SHP77 (cell line): ENCODE results near the gene SFI1.
A peak's percentile ranks its signal among the peaks of the same experiment; 100 is the strongest.

Source experiments
- DNase-seq, 2 experiments: peaks; one replicate each; lab custom pipeline; 2025; lab: John Stamatoyannopoulos, UW

Gene SFI1

DNA sequence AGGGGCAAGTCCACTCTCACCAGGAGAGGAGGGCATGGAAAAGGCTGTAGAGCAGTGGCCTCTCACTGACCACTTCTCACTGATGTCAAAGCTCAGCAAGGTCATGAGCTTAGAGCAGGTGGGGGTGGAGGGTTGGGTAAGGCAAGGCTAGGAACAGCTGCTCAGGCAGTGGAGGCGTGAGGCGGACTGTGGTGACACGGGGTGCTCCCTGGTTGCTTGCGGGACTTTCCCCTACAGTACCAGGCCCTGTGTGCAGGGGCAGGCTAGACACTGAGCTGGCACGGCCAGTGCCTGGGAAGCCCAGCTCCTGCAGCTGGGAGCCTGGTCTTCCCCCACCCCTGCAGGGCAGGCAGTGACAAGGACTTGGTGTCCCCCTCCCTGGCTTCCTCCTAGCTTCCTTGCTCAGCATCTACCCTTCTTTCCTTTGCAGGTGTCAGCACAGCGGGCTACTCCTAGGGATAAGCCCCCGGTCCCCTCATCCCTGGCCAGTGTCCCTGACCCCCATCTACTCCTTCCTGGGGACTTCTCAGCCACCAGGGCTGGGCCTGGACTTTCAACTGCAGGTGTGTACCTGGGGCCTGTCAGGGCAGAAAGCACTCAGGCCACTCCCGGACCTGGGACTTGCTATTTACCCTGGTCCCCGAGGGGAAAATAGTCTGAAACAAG, 120.1 kb downstream of the SFI1 start:
- DNase-seq: no peak

DNA sequence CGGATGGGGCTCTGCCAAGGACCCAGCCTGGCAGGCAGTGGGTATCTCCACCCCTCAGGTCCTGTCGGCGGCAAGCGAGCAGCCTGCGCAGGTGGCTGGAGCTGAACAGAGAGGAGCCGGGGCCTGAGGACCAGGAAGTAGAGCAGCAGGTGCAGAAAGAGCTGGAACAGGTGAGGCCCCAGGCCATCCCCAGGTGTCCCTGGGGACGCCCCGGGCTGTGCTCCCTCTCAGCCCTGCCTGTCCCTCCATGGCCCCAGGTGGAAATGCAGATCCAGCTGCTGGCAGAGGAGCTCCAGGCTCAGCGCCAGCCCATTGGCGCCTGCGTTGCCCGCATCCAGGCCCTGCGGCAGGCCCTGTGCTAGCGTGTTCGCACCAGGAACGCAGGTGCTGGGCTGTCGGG, 121.7 kb downstream of the SFI1 start:
- DNase-seq: peak in 1 of 2 experiments; percentile 53

DNA sequence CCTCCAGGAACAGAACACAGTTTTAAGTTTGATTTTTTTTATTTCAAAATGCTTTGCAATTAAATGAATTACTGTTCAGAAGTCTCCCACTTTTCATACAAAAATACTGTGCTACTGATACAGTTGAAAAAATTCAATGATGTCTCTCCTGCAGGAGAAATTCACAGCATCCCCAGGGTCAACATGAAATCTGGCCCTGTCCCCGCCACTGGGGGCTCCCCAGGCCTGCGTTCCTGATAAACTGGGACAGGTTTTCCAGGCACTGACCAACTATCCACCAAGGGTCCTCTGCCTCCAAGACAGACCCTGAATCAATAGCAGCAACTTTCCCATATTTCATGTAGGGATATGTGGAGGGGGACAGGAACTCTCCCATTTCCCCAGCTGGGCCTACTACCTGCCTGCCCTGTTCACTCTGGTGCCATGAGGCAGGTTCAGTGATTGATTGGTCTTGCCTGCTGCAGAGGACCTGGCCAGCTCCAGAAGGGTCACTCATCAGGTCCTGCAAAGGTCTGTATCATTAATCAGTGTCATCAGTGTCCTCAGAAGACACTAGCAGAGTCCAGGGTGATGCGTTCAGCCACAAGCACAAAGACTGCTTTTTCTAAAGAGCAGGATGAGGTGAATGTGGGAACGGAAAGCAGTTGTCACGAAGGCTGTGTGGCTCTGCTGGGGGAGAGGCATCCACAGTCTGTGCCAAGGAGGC, 122.3 kb downstream of the SFI1 start:
- DNase-seq: no peak

DNA sequence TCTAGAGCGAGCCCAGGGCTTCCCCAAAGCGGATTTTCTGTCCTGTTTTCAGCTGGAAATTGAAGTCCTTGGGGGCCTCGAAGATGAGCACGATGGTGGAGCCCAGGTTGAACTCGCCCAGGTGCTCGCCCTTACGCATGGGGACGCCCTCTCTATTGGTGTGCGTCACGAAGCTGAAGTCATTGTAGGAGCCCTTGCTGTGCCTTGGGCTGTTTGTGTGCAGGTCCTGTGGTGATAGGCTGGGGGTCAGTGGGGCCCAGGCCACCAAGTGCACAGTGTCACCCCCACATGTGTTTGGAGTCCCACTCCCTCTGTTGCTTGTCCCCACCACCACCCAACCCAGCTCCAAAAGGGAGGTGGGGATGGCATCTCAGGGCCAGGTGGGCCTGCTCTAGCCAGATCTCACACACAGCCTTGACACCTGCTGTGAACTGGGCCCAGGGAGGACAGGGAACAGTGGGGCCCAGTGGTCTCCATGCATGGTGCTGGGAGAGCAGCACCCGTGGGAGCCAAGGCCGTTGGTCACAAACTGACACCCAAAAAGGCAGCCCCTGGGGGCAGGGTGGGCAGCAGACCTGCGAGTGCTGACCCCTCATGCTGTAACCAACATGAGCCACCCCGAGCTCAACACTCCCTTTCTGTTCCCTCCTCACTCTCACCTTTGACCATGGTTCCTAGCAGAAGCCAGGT, 123.4 kb downstream of the SFI1 start:
- no peak for DNase-seq

DNA sequence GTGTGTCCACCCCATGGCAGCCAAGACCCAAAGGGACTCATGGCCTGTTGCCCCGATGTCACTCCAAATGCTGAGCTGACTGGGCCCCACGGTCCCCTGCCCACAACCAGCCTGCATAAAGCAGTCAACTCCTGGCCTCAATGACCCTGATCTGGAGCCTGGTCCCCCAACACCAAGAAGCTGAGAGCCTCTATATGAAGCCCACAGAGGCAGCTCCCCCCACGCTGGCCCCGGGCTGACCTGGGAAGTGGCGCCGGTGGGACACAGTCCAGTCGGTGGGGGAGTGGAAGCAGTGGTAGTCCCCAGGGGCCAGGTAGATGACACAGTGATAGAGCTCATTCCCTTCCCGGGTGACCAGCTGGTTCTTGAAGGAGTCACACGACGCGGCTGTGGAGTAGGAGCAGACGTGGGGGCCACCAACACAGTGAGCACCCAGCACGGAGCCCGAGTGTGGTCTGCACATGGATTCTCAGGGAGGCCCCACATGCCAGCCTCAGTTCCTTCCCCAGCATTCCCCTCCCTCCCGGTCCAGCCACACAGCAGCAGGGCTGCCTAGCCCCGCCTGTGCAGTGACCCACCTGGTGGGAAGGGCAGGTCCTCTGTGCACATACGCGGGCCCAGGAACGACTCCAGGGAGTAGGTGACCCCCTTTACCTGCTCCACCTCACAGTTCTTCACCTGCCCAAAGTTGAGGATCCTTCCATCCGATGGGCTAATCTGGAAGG, 124.6 kb downstream of the SFI1 start:
- no peak for DNase-seq

GRCh38 chr22:31621507-31622124, 125.3 kb downstream of the SFI1 start:
- no peak for DNase-seq

DNA sequence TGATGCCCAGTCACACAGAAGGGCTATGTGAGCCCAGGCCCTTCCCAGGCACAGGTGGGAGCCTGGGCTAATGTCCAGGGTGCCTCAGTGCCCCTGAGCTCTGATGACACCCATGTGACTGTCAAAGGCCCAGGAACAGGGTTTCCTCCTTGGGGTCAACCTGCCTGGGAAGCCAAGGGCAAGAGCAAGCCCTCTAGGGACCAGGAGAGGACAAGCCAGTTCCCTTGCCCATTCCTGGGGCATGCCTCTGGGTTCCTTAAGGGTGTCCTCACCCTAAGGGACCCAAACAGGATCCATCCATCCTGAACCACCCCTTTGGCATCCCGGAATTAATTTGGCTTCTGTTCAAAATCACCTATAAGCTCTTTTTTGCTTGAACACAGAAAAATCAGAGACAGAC, 126.6 kb downstream of the SFI1 start:
- no peak for DNase-seq

DNA sequence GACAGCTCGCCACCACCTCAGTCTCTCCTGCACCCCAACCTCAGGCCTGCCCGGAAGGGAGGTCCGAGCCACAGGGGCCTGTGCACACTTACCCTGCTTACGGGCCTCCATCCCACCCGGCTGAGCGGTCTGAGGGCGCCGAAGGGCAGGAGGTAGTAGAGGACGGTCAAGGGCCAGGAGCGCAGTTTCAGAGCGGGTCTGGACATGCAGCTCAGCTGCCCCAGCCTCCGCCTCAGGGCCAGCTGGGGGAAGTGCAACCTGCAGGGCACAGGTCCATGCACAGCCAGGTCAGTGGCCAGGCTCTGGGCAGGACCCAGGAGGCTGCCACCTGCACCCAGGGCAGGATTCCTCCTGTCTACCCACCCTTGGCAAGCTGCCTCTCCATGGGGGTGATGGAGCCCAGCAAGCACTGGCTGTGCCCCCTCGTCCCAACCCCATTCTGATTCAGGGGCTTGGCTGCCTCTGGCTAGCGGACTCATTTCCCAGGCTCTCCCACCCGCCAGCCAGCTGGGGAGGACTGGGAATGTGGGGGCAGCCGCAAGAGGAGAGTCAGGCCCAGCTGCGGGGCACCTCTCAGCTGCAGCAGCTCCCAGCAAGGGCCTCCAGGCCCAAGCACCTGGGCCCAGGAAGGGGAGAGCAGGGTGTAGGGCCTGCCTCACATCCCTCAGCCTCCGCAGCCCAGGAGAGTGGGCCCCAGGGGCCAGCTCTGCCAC, 127.4 kb downstream of the SFI1 start:
- no peak for DNase-seq

GRCh38 chr22:31625257-31625640, 128.9 kb downstream of the SFI1 start:
- DNase-seq: no peak

DNA sequence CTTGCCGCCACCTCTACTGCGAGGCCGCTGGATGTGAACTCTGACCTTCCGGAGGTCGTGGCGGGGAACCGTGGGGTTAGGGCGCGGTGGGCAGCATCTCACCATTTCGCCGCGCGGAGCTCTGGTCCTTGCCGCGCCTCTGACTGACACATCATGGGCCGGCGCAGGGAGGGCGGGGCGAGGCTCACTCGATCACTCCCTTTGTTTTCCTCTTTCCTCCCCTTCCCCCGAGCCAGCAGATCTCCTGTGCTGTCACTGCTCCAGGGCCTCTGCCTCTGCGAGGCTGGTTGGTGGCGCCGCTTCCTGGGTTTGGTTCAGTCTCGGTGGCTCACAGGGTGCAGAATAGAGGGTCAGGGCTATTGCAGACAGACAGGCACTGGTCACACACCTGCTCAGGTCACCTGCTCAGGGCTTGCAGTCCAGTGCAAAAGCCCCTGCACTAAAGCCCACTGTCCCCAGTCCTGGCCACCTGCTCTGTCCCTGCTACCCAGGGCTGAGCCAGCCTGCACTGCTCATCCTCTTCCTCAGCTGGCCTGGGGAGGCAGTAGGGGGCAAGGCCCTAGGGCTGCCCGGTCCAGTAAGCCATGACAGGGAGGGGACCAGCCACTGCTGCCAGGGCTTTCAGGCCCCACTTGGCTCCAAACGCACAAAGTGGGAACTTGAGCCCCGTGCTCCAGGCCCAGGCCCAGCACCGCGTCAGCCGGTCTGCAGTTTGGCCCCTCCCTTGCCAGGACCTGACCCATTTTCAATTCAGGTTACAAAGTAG, 129.5 kb downstream of the SFI1 start:
- DNase-seq: no peak

GRCh38 chr22:31626427-31627150, 130.3 kb downstream of the SFI1 start:
- no peak for DNase-seq

- DNase-seq: no peak
Measured at GRCh38 chr22:31627223-31627731, 130.9 kb downstream of the SFI1 start.

GRCh38 chr22:31628362-31628761, 132.0 kb downstream of the SFI1 start:
- DNase-seq: no peak

- no peak for DNase-seq
Measured at GRCh38 chr22:31628969-31629708, 132.8 kb downstream of the SFI1 start.

DNA sequence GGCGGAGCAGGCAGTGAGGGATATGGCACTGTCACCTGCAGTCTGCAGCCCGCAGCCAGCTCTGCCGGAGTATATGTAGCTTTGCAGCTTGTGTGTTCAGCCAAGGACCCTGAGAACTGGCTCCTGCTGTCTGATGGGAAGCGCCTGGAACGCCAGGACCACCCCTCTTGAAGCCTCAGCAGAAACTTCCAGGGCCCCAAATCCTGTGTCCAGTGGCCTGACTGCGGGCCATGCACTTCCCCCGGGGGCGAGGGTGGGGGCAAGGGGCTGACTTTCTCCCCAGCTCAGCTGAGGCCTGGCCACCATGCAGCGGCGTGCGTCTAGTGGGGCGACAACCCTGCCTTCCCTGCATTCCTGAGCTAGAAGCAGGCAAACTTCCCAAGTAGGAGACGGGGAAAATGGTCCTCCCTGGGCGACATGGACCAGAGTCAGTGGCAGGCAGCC, 133.4 kb downstream of the SFI1 start:
- no peak for DNase-seq

DNA sequence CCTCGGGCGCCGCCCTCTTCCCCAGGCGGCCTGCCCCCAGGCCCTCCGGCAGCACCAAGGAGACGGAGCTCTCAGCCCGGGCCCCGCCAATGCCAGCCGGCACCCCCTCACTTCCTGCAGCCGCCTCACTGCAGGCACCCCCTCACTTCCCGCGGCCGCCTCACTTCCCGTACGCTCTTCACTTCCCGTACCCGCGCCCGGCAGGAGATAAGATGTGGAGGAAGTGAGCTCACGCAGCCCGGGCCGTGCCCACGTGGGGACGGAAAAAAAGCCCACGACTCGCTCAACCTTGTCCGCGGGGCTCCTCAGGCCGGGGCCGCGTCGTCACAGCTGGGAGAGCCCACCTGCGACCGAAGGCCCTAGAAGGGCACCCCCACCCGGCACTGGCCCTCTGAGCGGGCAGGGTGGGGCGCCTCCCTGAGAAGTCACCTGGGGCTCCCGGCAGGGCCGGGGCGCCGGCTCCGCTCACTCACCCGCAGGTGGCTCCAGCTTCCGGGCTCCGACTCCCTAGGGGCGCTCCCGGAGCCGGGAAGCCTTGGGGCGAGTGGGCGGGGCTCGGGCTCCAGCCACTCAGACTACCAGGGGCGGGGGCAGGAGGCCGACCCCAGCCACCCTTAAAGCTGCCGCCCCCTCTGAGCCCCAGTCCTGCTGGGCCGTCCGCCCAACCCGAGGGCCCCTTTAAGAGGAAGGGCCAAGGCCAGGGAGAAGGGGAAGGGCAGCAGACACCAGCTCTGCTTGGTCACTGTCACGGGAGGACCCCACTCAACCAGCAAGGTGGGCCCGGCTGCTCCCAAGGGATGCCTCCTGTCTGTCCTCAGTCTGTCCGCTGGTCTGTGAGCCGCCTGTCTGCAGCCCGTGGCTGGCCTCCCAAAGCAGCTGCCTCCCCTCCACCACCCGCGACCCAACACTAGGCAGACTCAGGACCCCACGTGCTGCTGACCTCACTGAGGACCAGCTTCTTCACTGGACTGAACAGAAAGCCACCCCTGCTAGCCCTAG, 134.3 kb downstream of the SFI1 start:
- DNase-seq: peak; percentile 41 to 50

DNA sequence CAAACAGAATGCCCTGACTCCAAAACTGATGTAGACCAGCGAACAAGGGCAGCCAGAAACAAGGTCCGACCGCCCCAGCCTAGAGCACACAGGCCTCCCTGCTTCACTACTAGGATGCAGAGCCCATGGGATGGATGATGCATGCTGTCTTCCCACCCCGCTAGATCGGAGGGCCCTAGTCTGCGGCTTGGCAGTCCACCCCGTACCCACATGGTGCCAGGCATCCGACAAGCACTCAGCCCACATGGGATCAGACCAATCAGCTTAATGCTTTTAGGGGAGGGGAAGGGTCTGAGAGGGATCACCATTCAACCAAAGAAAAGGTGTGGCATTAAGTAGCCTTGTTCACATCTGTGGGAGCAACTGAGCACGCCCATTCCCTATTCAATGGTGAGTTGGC, 135.1 kb downstream of the SFI1 start:
- DNase-seq: no peak
